SK-N-SH treated with all-trans-retinoic acid at 6 μM for 48 hours (cell line): Measurements from ENCODE around the gene RAG1.

Source experiments
- ATAC-seq: fragments of 200-7000 bp; cut with Tn5 transposase; 3 replicates; pipeline ENCODE4 v1.9.1; 2020; ENCODE audit warnings: mild to moderate bottlenecking, moderate library complexity
- ARNTL ChIP-seq: fragments of 450-650 bp; formaldehyde crosslinking; IDR thresholded peaks from 2 replicates; pipeline ENCODE4 v1.5.0; 2020; ENCODE audit warnings: low read depth, mild to moderate bottlenecking, moderate library complexity, borderline replicate concordance
- BACH2 ChIP-seq: fragments of 250-450 bp; sonication (Bioruptor Pico); IDR thresholded peaks from 2 replicates; pipeline ENCODE4 v1.9.0; 2021; ENCODE audit warnings: mild to moderate bottlenecking, borderline replicate concordance
- CSDC2 ChIP-seq: fragments of 250-450 bp; sonication (Bioruptor Pico); IDR thresholded peaks from 2 replicates; pipeline ENCODE4 v1.5.0; 2020; ENCODE audit warnings: mild to moderate bottlenecking, moderate library complexity
- CSRNP3 ChIP-seq: fragments of 250-450 bp; sonication (Bioruptor Pico); IDR thresholded peaks from 2 replicates; pipeline ENCODE4 v1.5.1; 2021; ENCODE audit warnings: mild to moderate bottlenecking, moderate library complexity
- ESRRG ChIP-seq: fragments of 250-450 bp; sonication (Bioruptor Pico); IDR thresholded peaks from 2 replicates; pipeline ENCODE4 v1.6.1; 2021; ENCODE audit warnings: mild to moderate bottlenecking
- GLIS3 ChIP-seq: fragments of 250-450 bp; sonication (Bioruptor Pico); IDR thresholded peaks from 2 replicates; pipeline ENCODE4 v1.5.0; 2020; ENCODE audit warnings: mild to moderate bottlenecking, moderate library complexity
- OSR1 ChIP-seq: fragments of 250-450 bp; sonication (Bioruptor Pico); IDR thresholded peaks from 2 replicates; pipeline ENCODE4 v1.8.0; 2022; ENCODE audit warnings: moderate library complexity, mild to moderate bottlenecking, inconsistent platforms
- POU6F1 ChIP-seq: fragments of 250-450 bp; sonication (Bioruptor Pico); IDR thresholded peaks from 2 replicates; pipeline ENCODE4 v1.8.0; 2021; ENCODE audit warnings: low read depth, mild to moderate bottlenecking, moderate library complexity, borderline replicate concordance
- PPARA ChIP-seq: fragments of 250-450 bp; sonication (Bioruptor Pico); IDR thresholded peaks from 2 replicates; pipeline ENCODE4 v1.5.0; 2020; ENCODE audit warnings: mild to moderate bottlenecking, borderline replicate concordance
- RARB ChIP-seq: fragments of 250-450 bp; sonication (Bioruptor Pico); IDR thresholded peaks from 2 replicates; pipeline ENCODE4 v1.8.0; 2021; ENCODE audit warnings: mild to moderate bottlenecking, moderate library complexity
- SNAI2 ChIP-seq: fragments of 250-450 bp; sonication (Bioruptor Pico); IDR thresholded peaks from 2 replicates; pipeline ENCODE4 v1.5.0; 2020; ENCODE audit warnings: mild to moderate bottlenecking, moderate library complexity
- TCF4 ChIP-seq: fragments of 250-450 bp; sonication (Bioruptor Pico); IDR thresholded peaks from 2 replicates; pipeline ENCODE4 v1.8.0; 2021; ENCODE audit warnings: mild to moderate bottlenecking, moderate library complexity, borderline replicate concordance
- TOX ChIP-seq: fragments of 250-450 bp; sonication (Bioruptor Pico); IDR thresholded peaks from 2 replicates; pipeline ENCODE4 v1.8.0; 2021; ENCODE audit warnings: mild to moderate bottlenecking, moderate library complexity, borderline replicate concordance
- ZC3H10 ChIP-seq: fragments of 250-450 bp; sonication (Bioruptor Pico); IDR thresholded peaks from 2 replicates; pipeline ENCODE4 v1.5.1; 2021; ENCODE audit warnings: mild to moderate bottlenecking, moderate library complexity
- ZFP3 ChIP-seq: fragments of 250-450 bp; sonication (Bioruptor Pico); IDR thresholded peaks from 2 replicates; pipeline ENCODE4 v1.5.0; 2020; ENCODE audit warnings: mild to moderate bottlenecking, moderate library complexity
- ZFP30 ChIP-seq: fragments of 450-650 bp; formaldehyde crosslinking; IDR thresholded peaks from 2 replicates; pipeline ENCODE4 v1.5.0; 2022; ENCODE audit warnings: mild to moderate bottlenecking, moderate library complexity
- ZNF565 ChIP-seq: fragments of 450-650 bp; formaldehyde crosslinking; conservative IDR thresholded peaks from 2 replicates; pipeline ENCODE4 v1.5.0; 2020; ENCODE audit warnings: low read depth, mild to moderate bottlenecking, moderate library complexity
- TF ChIP-seq, protein P1 (sequence below): fragments of 250-450 bp; sonication (Bioruptor Pico); IDR thresholded peaks from 2 replicates; pipeline ENCODE4 v1.8.0; 2020; ENCODE audit warnings: mild to moderate bottlenecking, moderate library complexity, borderline replicate concordance
- TF ChIP-seq, protein P2 (sequence below): fragments of 250-450 bp; sonication (Bioruptor Pico); IDR thresholded peaks from 2 replicates; pipeline ENCODE4 v1.5.1; 2020; ENCODE audit warnings: low read depth, mild to moderate bottlenecking, moderate library complexity
- TF ChIP-seq, protein P3 (sequence below): fragments of 250-450 bp; sonication (Bioruptor Pico); IDR thresholded peaks from 2 replicates; pipeline ENCODE4 v1.5.0; 2020; ENCODE audit warnings: mild to moderate bottlenecking, moderate library complexity

Gene RAG1

GRCh38 chr11:36605221-36606216, 37.7 kb downstream of the RAG1 start:
- ATAC-seq: no peak
- TF ChIP-seq ARNTL (no peak), ESRRG (CRISPR knock-in tag) (no peak)

DNA sequence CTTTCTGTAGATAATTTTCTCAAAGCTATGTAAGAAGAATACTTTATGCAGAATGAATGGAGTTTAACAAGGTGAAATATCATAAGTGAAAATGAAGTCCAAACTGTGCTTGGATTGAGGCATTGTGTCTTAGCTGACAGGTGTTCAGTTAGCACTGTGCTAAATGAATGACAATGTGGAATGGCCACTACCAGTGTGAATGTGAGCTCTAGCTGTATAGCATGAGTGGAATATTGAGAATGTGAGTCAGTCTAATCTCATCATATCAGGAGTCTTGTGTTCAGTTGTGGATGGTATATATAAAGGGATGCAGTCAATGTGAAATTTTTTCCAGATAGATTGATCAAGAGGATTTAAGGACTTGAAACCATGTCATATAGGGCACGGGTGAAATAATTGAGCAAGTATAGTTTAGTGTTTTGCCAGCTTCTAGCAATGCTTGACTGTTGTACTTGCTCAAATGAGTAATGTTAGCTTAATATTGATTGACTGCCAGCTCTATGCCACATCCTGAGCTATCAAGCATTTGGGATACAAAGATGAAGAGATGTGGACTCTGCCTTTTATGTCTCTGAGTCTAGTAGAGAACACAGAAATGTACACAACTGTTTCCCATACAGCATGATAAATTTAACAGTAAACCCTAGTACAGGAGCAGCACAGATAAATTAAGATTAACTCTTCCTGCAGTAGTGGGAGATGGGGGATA, 40.8 kb downstream of the RAG1 start:
- no peak for ATAC-seq
- TF ChIP-seq TCF4 (no peak), ZFP3 (CRISPR knock-in tag) (no peak), CSDC2 (CRISPR knock-in tag) (no peak), BACH2 (CRISPR knock-in tag) (no peak), RARB (CRISPR knock-in tag) (no peak), ARNTL (no peak), GLIS3 (CRISPR knock-in tag) (no peak), OSR1 (CRISPR knock-in tag) (no peak), ESRRG (CRISPR knock-in tag) (no peak), CSRNP3 (CRISPR knock-in tag) (no peak), PPARA (CRISPR knock-in tag) (no peak), ZFP30 (CRISPR knock-in tag) (no peak), TOX (CRISPR knock-in tag) (no peak), ZC3H10 (no peak), SNAI2 (CRISPR knock-in tag) (no peak)
- TF ChIP-seq, protein P1, sequence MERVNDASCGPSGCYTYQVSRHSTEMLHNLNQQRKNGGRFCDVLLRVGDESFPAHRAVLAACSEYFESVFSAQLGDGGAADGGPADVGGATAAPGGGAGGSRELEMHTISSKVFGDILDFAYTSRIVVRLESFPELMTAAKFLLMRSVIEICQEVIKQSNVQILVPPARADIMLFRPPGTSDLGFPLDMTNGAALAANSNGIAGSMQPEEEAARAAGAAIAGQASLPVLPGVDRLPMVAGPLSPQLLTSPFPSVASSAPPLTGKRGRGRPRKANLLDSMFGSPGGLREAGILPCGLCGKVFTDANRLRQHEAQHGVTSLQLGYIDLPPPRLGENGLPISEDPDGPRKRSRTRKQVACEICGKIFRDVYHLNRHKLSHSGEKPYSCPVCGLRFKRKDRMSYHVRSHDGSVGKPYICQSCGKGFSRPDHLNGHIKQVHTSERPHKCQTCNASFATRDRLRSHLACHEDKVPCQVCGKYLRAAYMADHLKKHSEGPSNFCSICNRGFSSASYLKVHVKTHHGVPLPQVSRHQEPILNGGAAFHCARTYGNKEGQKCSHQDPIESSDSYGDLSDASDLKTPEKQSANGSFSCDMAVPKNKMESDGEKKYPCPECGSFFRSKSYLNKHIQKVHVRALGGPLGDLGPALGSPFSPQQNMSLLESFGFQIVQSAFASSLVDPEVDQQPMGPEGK (CRISPR knock-in tag): no peak
- TF ChIP-seq, protein P2, sequence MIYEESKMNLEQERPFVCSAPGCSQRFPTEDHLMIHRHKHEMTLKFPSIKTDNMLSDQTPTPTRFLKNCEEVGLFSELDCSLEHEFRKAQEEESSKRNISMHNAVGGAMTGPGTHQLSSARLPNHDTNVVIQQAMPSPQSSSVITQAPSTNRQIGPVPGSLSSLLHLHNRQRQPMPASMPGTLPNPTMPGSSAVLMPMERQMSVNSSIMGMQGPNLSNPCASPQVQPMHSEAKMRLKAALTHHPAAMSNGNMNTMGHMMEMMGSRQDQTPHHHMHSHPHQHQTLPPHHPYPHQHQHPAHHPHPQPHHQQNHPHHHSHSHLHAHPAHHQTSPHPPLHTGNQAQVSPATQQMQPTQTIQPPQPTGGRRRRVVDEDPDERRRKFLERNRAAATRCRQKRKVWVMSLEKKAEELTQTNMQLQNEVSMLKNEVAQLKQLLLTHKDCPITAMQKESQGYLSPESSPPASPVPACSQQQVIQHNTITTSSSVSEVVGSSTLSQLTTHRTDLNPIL (CRISPR knock-in tag): no peak
- TF ChIP-seq, protein P3, sequence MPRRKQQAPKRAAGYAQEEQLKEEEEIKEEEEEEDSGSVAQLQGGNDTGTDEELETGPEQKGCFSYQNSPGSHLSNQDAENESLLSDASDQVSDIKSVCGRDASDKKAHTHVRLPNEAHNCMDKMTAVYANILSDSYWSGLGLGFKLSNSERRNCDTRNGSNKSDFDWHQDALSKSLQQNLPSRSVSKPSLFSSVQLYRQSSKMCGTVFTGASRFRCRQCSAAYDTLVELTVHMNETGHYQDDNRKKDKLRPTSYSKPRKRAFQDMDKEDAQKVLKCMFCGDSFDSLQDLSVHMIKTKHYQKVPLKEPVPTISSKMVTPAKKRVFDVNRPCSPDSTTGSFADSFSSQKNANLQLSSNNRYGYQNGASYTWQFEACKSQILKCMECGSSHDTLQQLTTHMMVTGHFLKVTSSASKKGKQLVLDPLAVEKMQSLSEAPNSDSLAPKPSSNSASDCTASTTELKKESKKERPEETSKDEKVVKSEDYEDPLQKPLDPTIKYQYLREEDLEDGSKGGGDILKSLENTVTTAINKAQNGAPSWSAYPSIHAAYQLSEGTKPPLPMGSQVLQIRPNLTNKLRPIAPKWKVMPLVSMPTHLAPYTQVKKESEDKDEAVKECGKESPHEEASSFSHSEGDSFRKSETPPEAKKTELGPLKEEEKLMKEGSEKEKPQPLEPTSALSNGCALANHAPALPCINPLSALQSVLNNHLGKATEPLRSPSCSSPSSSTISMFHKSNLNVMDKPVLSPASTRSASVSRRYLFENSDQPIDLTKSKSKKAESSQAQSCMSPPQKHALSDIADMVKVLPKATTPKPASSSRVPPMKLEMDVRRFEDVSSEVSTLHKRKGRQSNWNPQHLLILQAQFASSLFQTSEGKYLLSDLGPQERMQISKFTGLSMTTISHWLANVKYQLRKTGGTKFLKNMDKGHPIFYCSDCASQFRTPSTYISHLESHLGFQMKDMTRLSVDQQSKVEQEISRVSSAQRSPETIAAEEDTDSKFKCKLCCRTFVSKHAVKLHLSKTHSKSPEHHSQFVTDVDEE (CRISPR knock-in tag): no peak

DNA sequence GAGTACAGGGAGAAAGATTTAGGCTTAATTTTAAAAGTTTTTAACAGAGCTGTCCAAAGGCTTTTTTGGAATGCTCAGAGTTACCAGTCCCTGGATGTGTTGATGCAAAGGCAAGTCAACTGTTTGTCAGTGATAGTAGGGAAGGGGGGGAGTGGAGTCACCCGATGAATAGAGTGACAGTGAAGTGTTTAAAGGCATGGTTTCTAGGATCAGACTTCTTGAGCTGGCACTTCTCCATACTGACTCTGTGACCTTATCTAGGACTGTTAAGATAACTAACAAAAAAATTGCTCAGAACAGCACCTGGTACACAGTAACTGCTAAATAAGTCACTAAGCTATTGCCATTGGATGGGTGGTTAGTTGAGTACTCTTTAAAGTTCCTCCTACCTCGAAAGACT, 41.6 kb downstream of the RAG1 start:
- ATAC-seq: no peak

More for the DNA sequence above, 41.6 kb downstream of the RAG1 start:
- no peak for TF ChIP-seq PPARA (CRISPR knock-in tag)
- no peak for TF ChIP-seq POU6F1 (CRISPR knock-in tag)
- no peak for TF ChIP-seq GLIS3 (CRISPR knock-in tag)
- no peak for TF ChIP-seq ZNF565 (CRISPR knock-in tag)
- no peak for TF ChIP-seq ESRRG (CRISPR knock-in tag)
- TF ChIP-seq OSR1 (CRISPR knock-in tag): no peak
- no peak for TF ChIP-seq ARNTL
- TF ChIP-seq, protein P3 (CRISPR knock-in tag): no peak
- TF ChIP-seq, all 23 proteins: peak for 0
